OCI-LY1 (cell line): ENCODE data around the gene INKA1.

ENCODE experiments used
- EZH2 ChIP-seq: fragments of 200-600 bp; sonication (generic), shearing (Covaris generic); IDR thresholded peaks from 2 replicates; pipeline ENCODE4 v1.8.0; 2017; ENCODE audit warnings: borderline replicate concordance, mixed run types, mild to moderate bottlenecking, antibody characterized with exemption, low read length, moderate library complexity, mixed read lengths
- TF ChIP-seq, protein P1 (sequence below): fragments of 200-600 bp; sonication (generic), shearing (Covaris generic); IDR thresholded peaks from 2 replicates; pipeline ENCODE4 v1.5.1; 2017; ENCODE audit warnings: mild to moderate bottlenecking, antibody characterized with exemption, low read length, moderate library complexity, mixed read lengths

DNA sequence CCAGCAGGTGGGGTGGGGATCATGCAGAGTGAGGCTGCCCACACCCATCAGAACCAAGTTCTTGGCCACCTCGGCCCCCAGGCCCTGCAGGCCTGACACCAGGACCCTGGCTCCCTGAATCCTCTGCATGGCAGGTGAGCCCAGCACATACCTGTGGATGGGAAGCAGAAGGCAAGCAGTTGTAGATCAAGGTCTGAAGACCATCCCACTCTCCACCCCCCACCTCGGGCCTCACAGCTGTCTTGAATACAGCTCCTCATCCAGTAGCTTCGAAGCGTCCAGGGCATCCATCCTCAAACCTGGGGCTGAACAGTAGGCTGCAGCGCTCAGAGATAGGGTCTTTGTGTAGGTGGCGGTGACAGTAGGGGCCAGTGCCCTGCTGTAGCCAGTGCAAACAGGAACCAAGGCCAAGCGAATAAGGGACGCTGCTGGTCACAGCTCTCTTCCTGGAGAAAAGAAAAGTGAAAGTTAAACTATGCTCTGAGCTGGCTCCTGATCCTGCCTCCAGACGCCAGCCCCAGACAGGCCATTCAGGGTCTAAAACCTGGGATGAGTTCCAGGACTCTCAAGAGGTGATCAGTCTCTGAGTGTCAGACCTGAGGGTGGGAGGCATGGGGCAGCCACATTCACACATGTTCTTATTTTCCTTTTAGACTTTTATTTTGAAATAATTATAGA, 10.6 kb downstream of the INKA1 start, which contains the start of gene UBA7:
- TF ChIP-seq, protein P1, sequence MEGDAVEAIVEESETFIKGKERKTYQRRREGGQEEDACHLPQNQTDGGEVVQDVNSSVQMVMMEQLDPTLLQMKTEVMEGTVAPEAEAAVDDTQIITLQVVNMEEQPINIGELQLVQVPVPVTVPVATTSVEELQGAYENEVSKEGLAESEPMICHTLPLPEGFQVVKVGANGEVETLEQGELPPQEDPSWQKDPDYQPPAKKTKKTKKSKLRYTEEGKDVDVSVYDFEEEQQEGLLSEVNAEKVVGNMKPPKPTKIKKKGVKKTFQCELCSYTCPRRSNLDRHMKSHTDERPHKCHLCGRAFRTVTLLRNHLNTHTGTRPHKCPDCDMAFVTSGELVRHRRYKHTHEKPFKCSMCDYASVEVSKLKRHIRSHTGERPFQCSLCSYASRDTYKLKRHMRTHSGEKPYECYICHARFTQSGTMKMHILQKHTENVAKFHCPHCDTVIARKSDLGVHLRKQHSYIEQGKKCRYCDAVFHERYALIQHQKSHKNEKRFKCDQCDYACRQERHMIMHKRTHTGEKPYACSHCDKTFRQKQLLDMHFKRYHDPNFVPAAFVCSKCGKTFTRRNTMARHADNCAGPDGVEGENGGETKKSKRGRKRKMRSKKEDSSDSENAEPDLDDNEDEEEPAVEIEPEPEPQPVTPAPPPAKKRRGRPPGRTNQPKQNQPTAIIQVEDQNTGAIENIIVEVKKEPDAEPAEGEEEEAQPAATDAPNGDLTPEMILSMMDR: no peak
- TF ChIP-seq EZH2: no peak
